Measurements from ENCODE around the gene ZNF682. TPM values are rescaled to one million over a fixed set of nuclear protein-coding genes. Genes with fewer than 3 reads are reported as not detected.
A peak's percentile ranks its signal among the peaks of the same experiment; 100 is the strongest.
"Not testable (repeated sequence)": the region's sequence is repeated elsewhere in the genome, so short reads cannot be mapped to it uniquely, and the experiment has no call there.

ZNF682 gene
- total RNA-seq, result 1 to 10 TPM; 3.3 to 6.8 (median 5.5) TPM
- 10 to 100 TPM in 1 of 2 donors, 1 to 10 TPM in 1; 3.8 to 10.2 TPM for polyA plus RNA-seq
- long read RNA-seq, donor 1, partial matches to known transcripts, result 1 of 8 reads
- long read RNA-seq, donor 1, other reads (novel, unspliced or antisense), result 5 of 8 reads
- long read RNA-seq, donor 2, transcript ZNF682-203 (4 exons, 3,245 nt), result major isoform, 12 of 21 reads
- long read RNA-seq, donor 2, partial matches to known transcripts, result 2 of 21 reads
- long read RNA-seq, donor 2, other reads (novel, unspliced or antisense), result 4 of 21 reads
- long read RNA-seq, donor 3, partial matches to known transcripts, result 0 of 5 reads
- long read RNA-seq, donor 3, other reads (novel, unspliced or antisense), result 1 of 5 reads

GRCh38 chr19:20039203-20039723 is at the start of gene ZNF682:
TSS of gene ZNF682 (minus strand) at chr19:20039505. CDS start at chr19:20039345, 160 bp downstream.
- Histone ChIP-seq H3K27ac (peak within 1 kb of the TSS in 11 of 12 donors; percentile 59 to 86 (median 68)), H3K4me3 (peak within 1 kb of the TSS; percentile 56 to 97 (median 74)), H3K36me3 (no peaks in the 10 kb centered on the region), H3K27me3 (no peaks in the 10 kb centered on the region), H3K9me3 (no peaks in the 10 kb centered on the region), H3K4me1 (peaks cover 0 to 25% (median 6%) of the 10 kb centered on the region in 12 donors)
- intact Hi-C loops (cut with DNase I), result loop anchor here in 3 of 10 donors (2.0 to 10.0 kb wide), 4 partner anchors 38 to 383 kb away; partner anchors contain the start of genes ATP13A1 (in 1 of the 3) and ZNF90 (in 1 of the 3)
- no peak for TF ChIP-seq CTCF (IDR thresholded peaks at IDR 0.05)
- TF ChIP-seq POLR2A (IDR thresholded peaks at IDR 0.05), result peak in 1 of 2 donors; percentile 38
- WGBS, 4 donors, result 0 to 2% (median 1%) methylated on average over 9 to 25 of the region's 25 CpGs
- DNase-seq (peak; percentile 94 to 97 (median 96)), ATAC-seq (peak; percentile 99 to 100 (median 100))

- H3K36me3 ChIP-seq; DNase-seq; intact Hi-C loops (cut with DNase I); H3K4me3 ChIP-seq; H3K27me3 ChIP-seq; H3K9me3 ChIP-seq; H3K27ac ChIP-seq; ATAC-seq: not testable (repeated sequence)
- H3K4me1 ChIP-seq, result peaks cover 0 to 15% (median 7%) of the 10 kb centered on the region in 12 donors
- 54 to 69% (median 65%) methylated on average over 7 of the region's 7 CpGs for WGBS, 4 donors
These were observed 43.6 kb upstream of the ZNF682 start for GRCh38 chr19:20082876-20083275.

- H3K9me3 ChIP-seq; ATAC-seq; DNase-seq; H3K27me3 ChIP-seq; H3K27ac ChIP-seq; H3K4me3 ChIP-seq; H3K36me3 ChIP-seq; intact Hi-C loops (cut with DNase I): not testable (repeated sequence)
- WGBS, 4 donors, result 39 to 64% (median 63%) methylated on average over 3 of the region's 3 CpGs
- H3K4me1 ChIP-seq, result peaks cover 0 to 20% (median 7%) of the 10 kb centered on the region in 12 donors
These were observed 43.0 kb upstream of the ZNF682 start for GRCh38 chr19:20082232-20082833.

DNA sequence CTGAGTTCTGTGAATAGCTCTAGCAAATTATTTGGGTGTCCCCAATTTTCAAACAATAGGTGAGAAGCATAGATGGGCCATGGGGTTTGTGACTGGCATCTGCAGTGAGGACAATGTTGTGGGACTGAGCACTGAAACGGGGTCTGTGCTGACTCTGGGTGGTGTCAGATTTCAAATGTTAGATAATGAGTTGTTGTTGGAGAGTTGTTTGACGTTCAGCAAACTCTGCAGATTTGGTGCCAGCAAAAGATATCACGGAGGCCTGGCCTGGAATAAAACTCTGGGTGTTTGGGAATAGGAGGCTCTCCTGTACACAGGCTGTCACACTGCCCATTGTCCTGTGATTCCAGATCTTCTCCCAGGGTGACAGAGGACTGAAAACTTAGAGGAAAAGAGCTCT is 41.4 kb upstream of the ZNF682 start:
- intact Hi-C loops (cut with DNase I), result no loop called here
- no peak overlapping the region for H3K27ac ChIP-seq
- no peak for DNase-seq
- WGBS, 4 donors, result 42 to 59% (median 46%) methylated on average over 3 of the region's 3 CpGs
- H3K36me3 ChIP-seq, result no peaks in the 10 kb centered on the region
- H3K4me1 ChIP-seq, result peaks cover 0 to 20% (median 7%) of the 10 kb centered on the region in 12 donors
- ATAC-seq, result no peak
- H3K9me3 ChIP-seq, result peaks cover 0 to 4% (median 0%) of the 10 kb centered on the region in 12 donors
- no peak for TF ChIP-seq POLR2A (IDR thresholded peaks at IDR 0.05)
- TF ChIP-seq CTCF (IDR thresholded peaks at IDR 0.05), result no peak
- no peak overlapping the region for H3K4me3 ChIP-seq
- H3K27me3 ChIP-seq, result no peaks in the 10 kb centered on the region

DNA sequence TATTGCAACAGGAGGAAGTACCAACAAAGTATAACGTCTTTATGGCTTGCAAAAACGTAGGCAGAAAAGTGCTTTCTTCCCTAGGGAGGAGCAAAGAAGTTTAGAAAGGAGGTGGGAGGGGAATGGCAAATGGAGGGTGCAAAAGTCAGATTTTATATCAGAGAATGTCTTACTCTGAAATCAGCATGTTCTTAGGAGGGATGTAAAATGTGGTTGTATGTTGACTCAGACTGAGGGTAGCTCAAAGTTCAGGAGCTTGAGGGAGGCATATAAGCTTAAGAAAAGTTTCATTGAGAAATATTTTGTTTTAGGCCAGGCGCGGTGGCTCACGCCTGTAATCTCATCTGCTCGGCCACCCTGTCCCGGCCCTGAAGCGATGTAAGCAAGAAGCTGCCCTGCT is 40.2 kb upstream of the ZNF682 start:
- DNase-seq (no peak), ATAC-seq (no peak)
- 65 to 76% (median 70%) methylated on average over 8 of the region's 8 CpGs for WGBS, 4 donors
- Histone ChIP-seq H3K27ac (no peak overlapping the region), H3K4me3 (peak overlapping the region in 2 of 12 donors; percentile 61 to 64), H3K36me3 (no peaks in the 10 kb centered on the region), H3K27me3 (no peaks in the 10 kb centered on the region), H3K9me3 (peaks cover 0 to 4% (median 0%) of the 10 kb centered on the region in 12 donors), H3K4me1 (peaks cover 0 to 20% (median 7%) of the 10 kb centered on the region in 12 donors)
- TF ChIP-seq CTCF (IDR thresholded peaks at IDR 0.05), result no peak
- TF ChIP-seq POLR2A (IDR thresholded peaks at IDR 0.05), result no peak
- intact Hi-C loops (cut with DNase I), result loop anchor here in 1 of 10 donors (2.0 kb wide), 1 partner anchor 87 kb away; the partner anchor contains the start of gene ZNF486
